Measurements from ENCODE around the gene ATG9A.

The ATG9A gene

DNA sequence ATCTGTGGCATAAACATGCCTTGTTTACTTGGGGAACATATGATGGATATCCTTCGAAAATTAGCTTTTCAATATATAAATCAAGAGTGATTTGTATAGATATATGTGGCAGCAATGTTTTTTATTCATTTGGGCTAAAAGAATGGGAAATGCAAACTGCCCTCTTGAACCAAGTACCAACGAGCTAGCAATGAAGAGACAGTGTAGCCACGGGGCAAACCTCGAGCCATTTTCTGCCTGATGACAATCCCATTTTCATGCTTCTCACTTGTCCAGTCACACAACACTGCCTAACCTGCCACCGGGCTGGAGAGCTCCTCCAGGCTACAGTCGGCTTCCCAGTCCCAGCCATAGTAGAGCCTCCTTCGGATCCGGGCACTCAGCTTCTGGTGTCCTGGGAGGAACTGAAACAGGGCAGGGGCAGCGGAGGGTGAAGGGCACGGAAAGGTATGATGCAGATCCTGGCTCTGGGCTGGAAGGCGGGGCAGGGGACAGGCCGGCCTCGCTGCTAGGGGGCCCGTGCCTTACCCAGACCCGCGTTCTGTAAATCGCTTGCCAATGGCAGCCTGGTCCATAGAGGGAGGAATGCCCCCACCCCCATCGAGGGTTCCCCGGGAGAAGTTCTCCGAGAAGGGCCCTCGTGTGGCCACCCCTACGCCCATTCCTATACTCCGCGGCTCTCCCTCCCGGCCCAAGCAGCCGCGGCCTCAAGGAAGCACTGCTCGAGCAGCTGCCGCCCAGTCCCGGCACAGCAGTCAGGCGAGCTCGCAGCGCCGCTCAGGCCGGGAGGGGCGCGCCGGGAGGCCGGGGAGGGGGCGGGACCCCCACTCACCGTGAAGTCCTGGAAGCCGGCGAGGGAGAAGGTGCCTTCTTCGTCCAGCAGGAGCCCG is 53.3 kb downstream of the ATG9A start:
- peak; percentile 4 for DNase-seq

DNA sequence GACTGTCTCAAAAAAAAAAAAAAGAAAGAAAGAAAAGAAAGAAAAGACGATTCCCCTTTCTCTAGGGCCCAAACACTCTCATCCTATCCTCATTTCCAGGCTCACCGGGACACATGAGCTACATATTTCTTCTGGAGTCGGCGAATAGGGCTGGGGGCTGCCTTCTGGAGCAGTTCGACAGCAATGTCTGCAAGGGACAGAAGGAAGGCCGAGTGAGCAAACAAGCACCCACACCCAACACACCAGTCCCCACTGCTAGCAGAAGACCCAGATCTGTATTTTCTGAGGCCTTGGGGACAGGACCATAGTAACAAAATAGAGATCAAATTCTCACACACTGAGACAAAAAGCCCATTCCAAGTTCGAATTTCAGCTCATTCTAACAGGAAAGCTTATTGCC is 54.0 kb downstream of the ATG9A start:
- DNase-seq: no peak

DNA sequence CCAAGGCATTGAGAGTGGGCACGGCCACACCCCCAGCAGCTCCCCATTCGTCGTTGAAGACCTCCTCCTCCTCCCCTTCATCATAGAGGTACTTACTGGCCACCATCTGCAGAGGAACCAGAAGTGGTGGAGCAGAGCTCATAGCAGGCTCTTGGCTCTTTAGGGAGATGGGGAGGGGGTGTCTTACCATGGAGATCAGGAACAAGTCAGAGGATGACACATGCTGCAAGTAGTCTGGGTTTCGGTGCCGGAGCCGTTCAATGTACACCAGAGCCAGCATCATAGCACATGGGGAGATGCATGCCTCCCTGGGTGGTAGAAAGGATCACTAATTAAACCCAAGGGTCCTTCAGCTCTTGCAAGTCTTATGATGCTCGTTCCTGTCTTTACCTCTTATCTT is 54.6 kb downstream of the ATG9A start:
- DNase-seq: no peak

DNA sequence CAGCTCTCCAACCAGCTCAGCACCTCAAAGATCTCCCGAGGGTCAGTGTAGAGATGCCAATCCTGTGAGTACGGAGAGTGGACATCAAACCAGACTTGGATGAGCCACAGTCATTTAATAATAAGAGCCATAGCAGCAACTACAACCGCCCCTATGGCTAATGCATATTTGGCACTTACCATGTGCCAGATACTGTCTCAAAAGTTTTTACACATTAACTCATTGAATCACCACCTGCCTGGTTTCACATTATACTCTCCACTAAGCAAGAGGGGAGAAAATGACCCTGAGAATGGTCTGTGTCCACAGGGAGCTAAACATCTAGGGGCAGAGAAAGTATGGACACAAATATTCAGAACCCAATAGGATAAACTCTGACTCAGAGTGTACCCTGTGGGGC is 55.3 kb downstream of the ATG9A start:
- DNase-seq: no peak

DNA sequence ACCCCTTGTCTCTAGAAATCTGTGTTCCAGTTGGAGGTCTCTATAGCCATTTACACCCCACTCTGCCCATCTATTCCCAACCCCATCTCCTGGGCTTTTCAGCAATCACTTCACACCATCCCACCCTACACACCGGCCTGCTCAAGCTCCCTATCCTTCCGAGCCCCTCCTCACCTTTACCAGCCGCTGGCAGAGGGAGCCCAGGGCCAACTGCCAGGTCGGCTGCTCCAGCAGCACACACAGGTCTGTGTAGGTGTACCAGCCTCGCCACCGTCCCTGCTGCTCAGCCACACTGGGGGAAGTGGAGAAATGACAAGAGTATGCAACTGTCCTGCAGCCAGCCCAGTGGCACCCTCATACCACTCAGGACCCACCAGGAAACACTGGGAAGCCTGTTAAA is 56.3 kb downstream of the ATG9A start:
- DNase-seq: no peak

DNA sequence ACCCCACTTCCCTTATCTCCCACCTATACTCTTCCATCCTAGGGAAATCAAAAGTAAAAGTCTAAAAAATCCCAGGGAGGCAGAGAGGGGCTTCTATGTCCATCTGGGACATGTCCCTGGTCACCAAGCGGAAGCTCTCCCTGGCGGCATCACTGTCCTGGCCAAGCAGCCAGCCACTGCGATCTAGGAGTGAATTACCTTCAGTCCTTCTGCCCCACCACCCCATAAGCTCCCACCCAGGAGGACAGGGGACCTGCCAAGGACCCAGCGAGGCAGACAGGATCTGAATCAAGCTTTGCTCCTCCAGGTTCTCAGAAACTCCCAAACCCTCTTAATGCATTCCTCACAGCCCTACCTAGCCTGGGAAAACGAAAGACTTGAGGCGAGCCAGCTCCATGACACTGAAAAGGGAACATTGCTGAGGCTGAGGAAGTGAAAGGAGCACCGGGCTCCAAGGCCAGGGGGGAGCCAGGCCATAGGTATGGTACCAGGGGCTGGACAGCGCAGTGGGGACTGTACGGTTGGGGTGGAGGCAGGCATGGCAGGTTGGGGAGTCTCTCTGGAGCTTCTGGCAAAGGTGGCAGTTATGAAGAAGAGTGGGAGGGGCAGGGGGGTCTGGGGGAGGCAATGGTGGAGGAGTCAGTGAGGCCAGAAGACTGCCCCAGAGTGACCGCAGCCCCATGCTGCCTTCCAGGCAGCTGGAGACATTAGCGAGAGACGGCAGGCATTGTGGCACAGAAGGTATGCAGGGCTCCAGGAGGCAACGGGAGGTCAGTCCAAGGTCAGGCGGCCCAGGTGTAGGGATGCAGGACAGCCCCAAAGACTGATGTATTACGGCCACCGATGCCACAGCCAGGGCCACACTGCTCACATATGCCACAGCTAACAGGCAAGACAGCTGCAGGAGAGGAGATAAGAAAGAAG is 56.9 kb downstream of the ATG9A start:
- no peak for DNase-seq

DNA sequence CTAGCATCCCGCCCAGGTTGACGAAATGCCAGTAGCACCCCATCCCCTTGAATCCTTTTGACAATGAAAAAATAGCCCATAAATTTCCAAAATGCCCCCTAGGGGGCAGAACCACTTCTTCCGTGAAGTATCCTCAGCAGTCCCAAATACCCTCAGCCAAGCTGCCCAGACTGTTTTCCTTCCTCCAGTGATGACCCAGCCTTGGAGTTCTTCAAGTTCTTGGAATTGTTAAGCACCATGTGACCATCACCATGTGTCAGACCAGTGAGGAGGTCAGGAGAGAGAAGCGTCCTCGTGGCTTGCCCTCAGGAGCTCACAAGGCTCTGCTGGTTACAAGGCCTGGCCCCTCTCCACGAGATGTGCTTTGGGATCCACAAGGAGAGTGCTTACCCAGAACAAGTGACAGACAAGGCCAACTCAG is 58.2 kb downstream of the ATG9A start:
- DNase-seq: peak; percentile 8

DNA sequence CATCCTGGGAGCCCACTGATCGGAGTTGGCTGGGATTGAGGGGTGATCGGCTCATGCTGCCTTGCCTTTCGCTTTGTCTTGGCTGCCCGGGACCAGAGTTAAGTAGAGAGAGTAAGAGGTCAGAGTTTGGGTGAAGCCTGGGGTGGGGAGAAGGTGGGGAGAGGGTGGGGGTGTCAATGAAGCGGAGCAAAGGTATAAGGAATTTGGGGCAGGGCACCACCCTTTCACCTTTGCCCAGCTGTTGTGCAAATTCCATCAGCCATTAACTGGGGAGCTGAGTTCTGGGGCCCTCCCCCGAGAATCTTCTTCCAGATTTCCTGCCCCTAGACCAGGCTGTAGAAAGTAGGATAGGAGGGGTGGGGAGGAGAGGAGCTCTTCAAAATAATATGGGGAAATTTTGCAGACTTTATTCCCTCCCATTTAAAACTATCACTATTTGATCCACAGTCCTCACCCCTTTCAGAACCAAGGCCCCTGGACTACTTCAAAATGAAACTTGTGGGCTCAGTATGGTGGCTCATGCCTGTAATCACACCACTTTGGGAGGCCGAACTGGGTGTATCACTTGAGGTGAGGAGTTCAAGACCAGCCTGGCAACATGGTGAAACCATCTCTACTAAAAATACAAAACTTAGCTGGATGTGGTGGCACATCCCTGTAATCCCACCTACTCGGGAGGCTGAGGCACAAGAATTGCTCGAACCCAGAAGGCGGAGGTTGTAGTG is 59.3 kb downstream of the ATG9A start, which contains the start of gene SLC23A3:
Gene SLC23A3, minus strand, starts transcription at position 100 of the 725 bp plus-strand sequence. Its CDS starts 45 bp downstream, at position 55.
- DNase-seq: no peak

Data from activated effector memory CD4-positive, alpha-beta T cell treated with Interleukin-2 at 50 U/mL for 16 hours (primary cell).